Uterus (tissue), 4 donors: Measurements from ENCODE around the gene EXOC2. TPM values are rescaled to one million over a fixed set of nuclear protein-coding genes. Genes with fewer than 3 reads are reported as not detected.

Experiments
- DNase-seq, 2 donors: peaks; one replicate each; pipeline ENCODE4 v3.0.0-alpha.2; 2019 to 2020
- H3K27ac ChIP-seq, 2 donors: fragments of 200-600 bp; sonication (generic); 1 replicate in 1 of 2; 2 replicates in 1 of 2; pipeline ENCODE4 v1.5.1; 2016 to 2018
- H3K27me3 ChIP-seq, 2 donors: fragments of 200-600 bp; sonication (generic); one replicate each; pipeline ENCODE4 v1.5.1; 2018 to 2019; ENCODE audit warnings: control low read depth in 1 of 2
- H3K36me3 ChIP-seq, 2 donors: fragments of 200-600 bp; sonication (generic); one replicate each; pipeline ENCODE4 v1.5.1; 2019; ENCODE audit warnings: control low read depth in 1 of 2
- H3K4me1 ChIP-seq, 2 donors: fragments of 200-600 bp; sonication (generic); one replicate each; pipeline ENCODE4 v1.5.1; 2018 to 2019; ENCODE audit warnings: control low read depth in 1 of 2
- H3K4me3 ChIP-seq, 2 donors: fragments of 200-600 bp; sonication (generic); 1 replicate in 1 of 2; 2 replicates in 1 of 2; pipeline ENCODE4 v1.5.1; 2018 to 2019; ENCODE audit warnings: mild to moderate bottlenecking in 1 of 2
- H3K9me3 ChIP-seq, 2 donors: fragments of 200-600 bp; sonication (generic); one replicate each; pipeline ENCODE4 v1.5.1; 2019; ENCODE audit warnings: control low read depth in 1 of 2
- POLR2A ChIP-seq, 2 donors: fragments of 450-650 bp; IDR thresholded peaks; one replicate each; pipeline ENCODE4 v1.6.1; 2016; ENCODE audit warnings: antibody characterized with exemption in 2 of 2, mild to moderate bottlenecking in 1 of 2, moderate library complexity in 1 of 2
- intact Hi-C: fragments of 100-400 bp; cut with DNase I; formaldehyde crosslinking; loops from one replicate; pipeline ENCODE4 v1.15.1; 2023; ENCODE audit warnings: low total_unique reads
- total RNA-seq, 4 donors: library from RNA; depleted of rRNA in 3 of 4; stranded (reverse); fragments of >200 nt in 3 of 4; gene quantifications; one replicate each; pipeline versions ENCODE4 v1.1.0 to v1.2.4, GENCODE V29; 2014 to 2023
- TF ChIP-seq, protein P1 (sequence below), 4 experiments: fragments of 200-600 bp in 2 of 4; fragments of 450-650 bp in 2 of 4; sonication (generic) in 2 of 4; IDR thresholded peaks; one replicate each; pipeline ENCODE4 v1.5.1; 2016 to 2019; ENCODE audit warnings: antibody characterized with exemption in 4 of 4, mild to moderate bottlenecking in 2 of 4, moderate library complexity in 1 of 4
- donor health status: DM: yes; HTN: yes; CAD: no.

EXOC2 gene
- total RNA-seq, 4 donors from 2014 or later: 12.3 to 27.0 (median 22.9) TPM

DNA sequence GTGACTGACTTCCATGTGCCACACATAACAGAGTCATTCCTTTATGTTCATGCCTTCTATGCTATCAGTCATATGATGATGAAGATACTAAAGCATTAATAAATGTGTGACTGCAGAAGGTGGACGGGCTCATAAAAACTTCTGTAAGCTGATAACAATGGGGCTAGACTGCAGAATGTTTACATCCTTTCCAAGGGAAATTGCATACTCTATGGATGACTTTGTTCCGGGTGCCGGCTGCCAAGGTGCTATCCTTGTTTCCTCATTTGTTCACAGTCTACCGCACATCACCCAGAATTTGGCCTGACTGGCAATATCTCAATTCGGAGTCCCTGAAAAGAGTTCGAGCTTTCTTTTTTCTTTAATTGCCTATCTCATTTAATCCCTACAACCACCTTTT lies 121.0 kb downstream of the EXOC2 start:
- no peaks in the 10 kb centered on the region for H3K4me1 ChIP-seq
- H3K4me3 ChIP-seq: no peak overlapping the region
- H3K9me3 ChIP-seq: no peaks in the 10 kb centered on the region
- H3K36me3 ChIP-seq: no peaks in the 10 kb centered on the region
- no peaks in the 10 kb centered on the region for H3K27me3 ChIP-seq
- no peak overlapping the region for H3K27ac ChIP-seq
- intact Hi-C loops: no loop called here
- no peak for DNase-seq
- TF ChIP-seq, protein P1, sequence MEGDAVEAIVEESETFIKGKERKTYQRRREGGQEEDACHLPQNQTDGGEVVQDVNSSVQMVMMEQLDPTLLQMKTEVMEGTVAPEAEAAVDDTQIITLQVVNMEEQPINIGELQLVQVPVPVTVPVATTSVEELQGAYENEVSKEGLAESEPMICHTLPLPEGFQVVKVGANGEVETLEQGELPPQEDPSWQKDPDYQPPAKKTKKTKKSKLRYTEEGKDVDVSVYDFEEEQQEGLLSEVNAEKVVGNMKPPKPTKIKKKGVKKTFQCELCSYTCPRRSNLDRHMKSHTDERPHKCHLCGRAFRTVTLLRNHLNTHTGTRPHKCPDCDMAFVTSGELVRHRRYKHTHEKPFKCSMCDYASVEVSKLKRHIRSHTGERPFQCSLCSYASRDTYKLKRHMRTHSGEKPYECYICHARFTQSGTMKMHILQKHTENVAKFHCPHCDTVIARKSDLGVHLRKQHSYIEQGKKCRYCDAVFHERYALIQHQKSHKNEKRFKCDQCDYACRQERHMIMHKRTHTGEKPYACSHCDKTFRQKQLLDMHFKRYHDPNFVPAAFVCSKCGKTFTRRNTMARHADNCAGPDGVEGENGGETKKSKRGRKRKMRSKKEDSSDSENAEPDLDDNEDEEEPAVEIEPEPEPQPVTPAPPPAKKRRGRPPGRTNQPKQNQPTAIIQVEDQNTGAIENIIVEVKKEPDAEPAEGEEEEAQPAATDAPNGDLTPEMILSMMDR (IDR thresholded peaks at IDR 0.05): no peak
- TF ChIP-seq POLR2A (IDR thresholded peaks at IDR 0.05): no peak

DNA sequence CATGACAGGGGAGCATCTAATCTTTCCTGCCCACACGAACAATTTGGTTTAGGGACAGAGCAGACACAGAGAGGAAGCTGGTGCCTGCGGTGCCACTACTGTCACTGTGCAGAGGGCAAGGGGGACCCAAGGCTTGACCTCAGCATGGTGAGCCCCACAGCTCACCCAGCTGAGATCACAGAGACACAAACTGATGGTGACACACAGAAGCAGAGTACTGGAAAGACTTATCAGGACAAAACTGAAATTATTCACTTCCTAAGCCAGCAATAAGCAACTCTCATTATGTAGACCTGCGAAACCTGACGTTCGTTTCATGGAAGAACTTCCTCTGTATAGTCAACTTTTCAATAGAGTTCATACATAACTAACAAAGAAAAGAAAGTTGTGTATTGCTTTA lies 122.1 kb downstream of the EXOC2 start:
- Histone ChIP-seq H3K4me1 (no peaks in the 10 kb centered on the region), H3K36me3 (no peaks in the 10 kb centered on the region), H3K4me3 (no peak overlapping the region), H3K27ac (no peak overlapping the region), H3K27me3 (no peaks in the 10 kb centered on the region), H3K9me3 (no peaks in the 10 kb centered on the region)
- intact Hi-C loops: no loop called here
- no peak for DNase-seq
- TF ChIP-seq, protein P1 (IDR thresholded peaks at IDR 0.05): no peak
- no peak for TF ChIP-seq POLR2A (IDR thresholded peaks at IDR 0.05)

DNA sequence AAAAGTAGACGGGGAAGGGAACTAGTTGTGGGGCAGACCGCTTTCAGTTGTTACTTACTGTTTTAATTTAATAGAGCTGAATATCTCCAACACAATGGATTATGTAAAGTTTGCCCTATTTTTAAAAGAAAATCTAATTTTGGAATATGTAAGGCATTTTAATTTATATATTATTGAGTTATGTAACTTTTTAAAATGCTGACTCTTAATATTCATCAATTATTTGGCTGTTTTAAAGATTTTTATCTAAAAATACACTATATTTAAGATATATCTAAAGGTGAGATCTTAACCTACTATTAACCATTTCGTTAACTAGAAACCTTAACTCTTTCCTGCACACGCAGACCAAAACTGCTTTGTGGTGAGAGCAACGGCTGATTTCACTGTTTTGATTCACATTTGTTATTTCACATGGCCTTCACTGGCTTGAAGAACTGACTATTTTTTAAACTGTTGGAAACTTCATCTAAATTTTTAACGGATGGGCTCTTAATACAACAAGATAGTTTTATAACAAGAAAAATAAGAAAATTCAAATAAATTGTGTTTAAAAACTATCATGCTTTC lies 123.9 kb downstream of the EXOC2 start:
- Histone ChIP-seq H3K27me3 (no peaks in the 10 kb centered on the region), H3K4me3 (no peak overlapping the region), H3K27ac (no peak overlapping the region), H3K9me3 (no peaks in the 10 kb centered on the region), H3K4me1 (no peaks in the 10 kb centered on the region), H3K36me3 (no peaks in the 10 kb centered on the region)
- no peak for DNase-seq
- intact Hi-C loops: no loop called here
- TF ChIP-seq, protein P1 (IDR thresholded peaks at IDR 0.05): no peak
- TF ChIP-seq POLR2A (IDR thresholded peaks at IDR 0.05): no peak

DNA sequence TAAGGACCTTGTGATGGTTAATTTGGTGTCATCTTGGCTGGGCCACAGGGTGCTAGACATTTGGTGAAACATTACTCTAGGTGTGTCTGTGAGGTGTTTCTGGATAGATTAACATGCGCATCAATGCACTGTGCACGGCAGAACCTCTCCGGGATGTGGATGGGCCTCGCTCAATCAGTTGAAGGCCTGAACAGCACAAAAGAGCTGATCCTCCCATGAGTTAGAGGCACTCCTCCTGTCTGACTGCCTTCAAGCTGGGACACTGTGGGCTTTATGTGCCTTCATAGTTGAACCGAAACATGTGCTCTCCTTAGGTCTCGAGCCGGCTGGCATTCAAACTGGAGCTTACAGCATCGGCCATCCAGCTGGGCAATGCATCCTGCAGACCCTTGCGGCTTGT lies 124.9 kb downstream of the EXOC2 start:
- H3K27ac ChIP-seq: no peak overlapping the region
- TF ChIP-seq, protein P1 (IDR thresholded peaks at IDR 0.05): no peak
- no peak for TF ChIP-seq POLR2A (IDR thresholded peaks at IDR 0.05)
- H3K27me3 ChIP-seq: no peaks in the 10 kb centered on the region
- DNase-seq: no peak
- H3K9me3 ChIP-seq: no peaks in the 10 kb centered on the region
- no peaks in the 10 kb centered on the region for H3K4me1 ChIP-seq
- no peaks in the 10 kb centered on the region for H3K36me3 ChIP-seq
- intact Hi-C loops: no loop called here
- no peak overlapping the region for H3K4me3 ChIP-seq

DNA sequence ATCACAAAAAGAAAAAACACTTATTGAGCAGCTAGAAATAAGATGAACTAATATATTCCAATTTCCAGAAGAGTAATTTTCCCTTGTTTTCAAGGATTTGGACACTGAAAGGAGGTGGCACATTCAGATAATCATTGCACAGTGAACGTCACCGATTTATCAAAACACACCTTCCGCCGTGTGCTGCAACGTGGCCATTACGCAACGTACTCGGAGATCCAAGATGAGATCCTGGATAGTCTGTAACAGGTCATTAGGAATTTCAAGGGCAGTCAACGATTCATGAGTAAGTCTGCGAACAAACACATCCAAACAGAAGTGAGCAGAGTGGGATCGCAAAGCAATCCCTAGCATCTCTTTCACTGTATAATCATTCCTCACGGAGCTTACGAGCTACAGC lies 129.1 kb downstream of the EXOC2 start:
- no peaks in the 10 kb centered on the region for H3K9me3 ChIP-seq
- no peaks in the 10 kb centered on the region for H3K27me3 ChIP-seq
- no peaks in the 10 kb centered on the region for H3K36me3 ChIP-seq
- intact Hi-C loops: no loop called here
- no peak overlapping the region for H3K4me3 ChIP-seq
- H3K27ac ChIP-seq: no peak overlapping the region
- H3K4me1 ChIP-seq: no peaks in the 10 kb centered on the region
- no peak for DNase-seq
- no peak for TF ChIP-seq POLR2A (IDR thresholded peaks at IDR 0.05)
- TF ChIP-seq, protein P1 (IDR thresholded peaks at IDR 0.05): no peak
